Muscle of leg (tissue), 11 donors: ENCODE data around the gene BRD4. TPM values are rescaled to one million over a fixed set of nuclear protein-coding genes. Genes with fewer than 3 reads are reported as not detected.

Source experiments
- DNase-seq: peaks from one replicate; pipeline ENCODE4 v3.0.0; 2013
- H3K27ac ChIP-seq: one replicate; pipeline ENCODE4 v1.5.1; 2013; ENCODE audit warnings: mild to moderate bottlenecking, low read length, control low read depth
- H3K27me3 ChIP-seq: one replicate; pipeline ENCODE4 v1.6.1; 2013; ENCODE audit warnings: low read length; ENCODE audit not compliant: control insufficient read depth, insufficient read depth
- H3K36me3 ChIP-seq: one replicate; pipeline ENCODE4 v1.6.1; 2013; ENCODE audit warnings: low read length; ENCODE audit not compliant: control insufficient read depth, insufficient read depth
- H3K4me1 ChIP-seq: one replicate; pipeline ENCODE4 v1.6.1; 2013; ENCODE audit warnings: low read length; ENCODE audit not compliant: control insufficient read depth, insufficient read depth
- H3K4me3 ChIP-seq: one replicate; pipeline ENCODE4 v1.5.1; 2013; ENCODE audit warnings: low read length, control low read depth
- H3K9me3 ChIP-seq: replicated peaks from 2 replicates; pipeline ENCODE4 v1.6.1; 2013; ENCODE audit warnings: low read depth, low read length; ENCODE audit not compliant: control insufficient read depth
- WGBS: methylation state at CpG from one replicate; pipeline ENCODE4 v1.1.5; 2013; ENCODE audit warnings: missing lambda C conversion rate; ENCODE audit not compliant: insufficient coverage; 5-methylcytosine and 5-hydroxymethylcytosine counted together
- polyA plus RNA-seq, 8 donors: library from polyadenylated mRNA; unstranded; fragments of 120-200 nt; gene quantifications; one replicate each; pipeline versions ENCODE4 v1.2.1 to v1.2.3, GENCODE V29; 2013; ENCODE audit warnings: inconsistent platforms in 1 of 8, low replicate concordance in 1 of 8; ENCODE audit not compliant: insufficient read length in 8 of 8, insufficient read depth in 1 of 8
- total RNA-seq: library from RNA; stranded (reverse); fragments of 120-200 nt; gene quantifications from one replicate; pipeline ENCODE4 v1.2.4, GENCODE V29; 2013

BRD4 gene
- total and polyA plus RNA-seq, 9 donors, result 14.5 to 51.5 (median 37.8) TPM

DNA sequence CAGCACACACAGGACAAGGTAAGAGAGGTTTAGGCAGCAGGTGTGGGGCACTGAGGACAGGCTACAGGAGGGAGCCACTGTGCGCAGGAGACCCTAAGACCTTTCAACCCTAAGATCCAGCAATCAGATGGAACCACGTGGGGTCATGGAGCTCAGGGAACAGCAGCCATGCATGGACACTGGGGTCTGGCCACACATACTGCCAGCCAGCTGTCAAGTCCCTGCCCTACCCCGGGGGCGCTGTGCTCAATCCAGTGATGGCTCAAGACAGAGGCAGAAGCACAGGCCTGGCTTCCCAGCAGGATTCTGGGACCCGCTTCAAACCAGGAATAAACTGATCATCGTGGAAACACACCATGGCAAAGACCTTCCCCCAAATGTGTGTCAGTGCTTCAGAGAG, 74.6 kb downstream of the BRD4 start:
- DNase-seq, result no peak
- Histone ChIP-seq H3K27me3 (no peaks in the 10 kb centered on the region), H3K9me3 (no peaks in the 10 kb centered on the region), H3K4me3 (no peak overlapping the region), H3K36me3 (peaks cover 97% of the 10 kb centered on the region), H3K4me1 (peaks cover 27% of the 10 kb centered on the region), H3K27ac (no peak overlapping the region)
- 85% methylated on average over 5 of the region's 6 CpGs for WGBS

DNA sequence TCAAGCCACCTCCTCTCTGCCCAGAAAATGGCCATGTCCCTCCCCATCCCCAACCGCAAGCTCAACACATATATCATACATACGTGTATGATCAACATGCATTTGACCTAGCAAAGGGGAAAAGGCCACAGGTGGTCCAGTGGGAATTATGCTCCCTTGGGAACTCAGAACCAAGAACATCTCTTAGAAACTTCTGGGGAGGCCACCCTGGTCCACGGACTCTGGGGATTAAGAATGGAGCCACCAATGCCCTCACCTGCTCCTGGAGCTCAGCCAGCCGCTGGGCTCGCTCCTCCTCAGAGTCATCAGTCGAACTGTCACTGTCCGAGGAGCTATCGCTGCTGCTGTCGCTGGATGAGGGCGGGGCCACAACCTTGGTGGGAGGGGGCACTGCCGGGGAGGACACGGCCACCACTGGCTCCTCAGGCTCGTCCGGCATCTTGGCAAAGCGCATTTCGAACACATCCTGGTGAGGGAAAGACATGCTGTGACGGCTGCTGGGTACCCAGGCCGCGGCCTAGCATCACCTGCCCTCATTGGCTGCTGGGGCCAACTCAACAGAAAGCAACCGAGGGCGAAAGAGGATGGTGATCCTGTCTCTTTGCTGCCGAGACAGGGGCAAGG, 75.5 kb downstream of the BRD4 start:
- DNase-seq, result no peak
- H3K4me3 ChIP-seq, result no peak overlapping the region
- 96% methylated on average over 17 of the region's 22 CpGs for WGBS
- peaks cover 99% of the 10 kb centered on the region for H3K36me3 ChIP-seq
- no peak overlapping the region for H3K27ac ChIP-seq
- H3K4me1 ChIP-seq, result peaks cover 33% of the 10 kb centered on the region
- H3K9me3 ChIP-seq, result no peaks in the 10 kb centered on the region
- H3K27me3 ChIP-seq, result no peaks in the 10 kb centered on the region

DNA sequence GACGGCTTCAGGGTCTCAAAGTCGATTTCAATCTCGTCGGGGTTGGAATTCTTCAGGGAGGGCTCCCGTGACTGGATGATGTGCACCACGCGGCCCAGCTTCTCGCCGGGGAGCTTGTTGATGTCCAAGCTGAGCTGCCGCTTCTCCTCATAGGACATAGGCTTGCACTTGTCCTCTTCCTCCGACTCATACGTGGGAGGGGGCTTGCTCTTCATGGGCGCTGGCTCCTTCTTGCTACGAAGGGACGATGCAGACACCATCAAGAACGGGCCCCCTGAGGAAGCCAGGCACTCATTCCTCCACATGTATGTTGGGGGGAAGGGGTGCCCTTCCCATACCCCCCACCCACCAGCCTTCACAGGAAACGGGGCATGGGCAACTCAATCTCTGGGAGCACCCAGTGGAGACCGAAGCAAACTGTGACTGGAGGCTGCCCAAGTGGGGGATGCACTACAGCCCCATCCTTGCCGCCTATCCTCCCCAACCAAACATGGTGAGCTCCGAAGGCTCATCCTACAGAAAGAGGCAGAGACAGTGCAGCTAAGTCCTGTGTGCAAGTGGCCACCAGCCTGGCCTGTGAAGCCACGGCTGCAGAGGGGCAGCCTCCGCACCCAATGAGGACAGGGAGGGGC, 76.9 kb downstream of the BRD4 start:
- no peaks in the 10 kb centered on the region for H3K9me3 ChIP-seq
- H3K4me3 ChIP-seq, result no peak overlapping the region
- no peak overlapping the region for H3K27ac ChIP-seq
- 83% methylated on average over 15 of the region's 22 CpGs for WGBS
- H3K27me3 ChIP-seq, result no peaks in the 10 kb centered on the region
- H3K4me1 ChIP-seq, result peaks cover 43% of the 10 kb centered on the region
- peaks cover 85% of the 10 kb centered on the region for H3K36me3 ChIP-seq
- DNase-seq, result no peak

DNA sequence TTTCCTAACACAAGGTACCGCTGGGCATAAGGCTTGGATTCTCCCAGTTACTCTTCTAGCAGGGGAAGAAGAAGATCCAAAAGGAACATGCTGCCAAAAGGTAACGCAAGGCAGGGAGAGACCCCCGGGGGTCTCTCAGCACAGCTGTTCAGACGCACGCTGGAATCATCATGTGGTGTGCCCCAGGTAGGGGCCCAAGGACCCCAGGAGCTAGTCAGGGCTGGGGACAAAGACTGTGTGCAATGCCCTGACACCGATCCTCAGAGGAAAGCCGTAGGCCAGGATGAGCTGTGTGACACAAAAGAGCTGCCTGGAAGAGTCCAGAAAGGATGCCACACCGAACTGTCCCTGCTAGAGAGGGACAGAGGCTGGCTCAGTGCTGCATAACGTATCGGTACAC, 77.8 kb downstream of the BRD4 start:
- H3K9me3 ChIP-seq, result no peaks in the 10 kb centered on the region
- peaks cover 52% of the 10 kb centered on the region for H3K4me1 ChIP-seq
- no peaks in the 10 kb centered on the region for H3K27me3 ChIP-seq
- DNase-seq, result no peak
- WGBS, result 70% methylated on average over 10 of the region's 10 CpGs
- no peak overlapping the region for H3K4me3 ChIP-seq
- H3K27ac ChIP-seq, result no peak overlapping the region
- H3K36me3 ChIP-seq, result peaks cover 77% of the 10 kb centered on the region

DNA sequence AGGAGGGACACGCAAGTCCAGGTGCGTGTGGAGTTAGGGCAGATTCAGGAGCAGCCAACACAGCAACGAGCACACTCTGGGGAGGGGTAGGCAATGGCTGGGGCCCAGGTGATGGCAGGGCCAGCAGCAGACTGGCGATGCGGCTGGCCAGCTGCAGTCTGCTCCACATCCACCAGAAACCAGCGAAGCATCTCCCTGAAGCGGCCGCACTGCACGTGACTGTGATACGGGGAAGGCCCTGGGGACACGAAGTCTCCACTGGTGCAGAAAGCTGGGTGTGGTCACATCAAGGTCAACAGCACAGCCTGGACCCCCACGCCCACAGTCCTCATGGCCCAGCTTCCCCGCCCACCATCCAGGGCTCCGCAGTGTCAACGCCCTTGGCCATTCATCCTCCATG, 78.8 kb downstream of the BRD4 start:
- no peaks in the 10 kb centered on the region for H3K27me3 ChIP-seq
- H3K36me3 ChIP-seq, result peaks cover 76% of the 10 kb centered on the region
- H3K4me3 ChIP-seq, result no peak overlapping the region
- no peaks in the 10 kb centered on the region for H3K9me3 ChIP-seq
- 75% methylated on average over 15 of the region's 15 CpGs for WGBS
- H3K27ac ChIP-seq, result peak overlapping the region; percentile 97
- no peak for DNase-seq
- peaks cover 62% of the 10 kb centered on the region for H3K4me1 ChIP-seq

DNA sequence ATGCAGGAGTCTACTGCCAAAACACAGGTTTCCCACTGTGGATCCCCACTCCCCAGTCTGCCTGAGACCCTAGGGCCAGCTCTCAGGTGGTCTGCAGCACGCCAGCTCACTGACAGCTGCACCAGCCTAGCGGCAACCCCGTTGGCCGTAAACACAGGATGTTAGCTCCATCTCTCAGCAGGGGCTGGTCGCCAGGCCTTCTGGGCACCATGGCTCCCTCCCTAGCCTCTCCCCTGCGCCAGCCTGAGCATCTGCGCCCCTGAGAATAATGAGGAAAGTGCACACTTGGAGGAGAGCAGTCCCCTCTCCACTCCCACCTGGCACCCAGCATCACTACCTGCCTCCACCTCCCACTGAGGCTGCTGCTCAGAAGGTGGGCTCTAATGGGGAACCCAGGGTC, 79.3 kb downstream of the BRD4 start:
- Histone ChIP-seq H3K4me1 (peaks cover 67% of the 10 kb centered on the region), H3K27ac (peak overlapping the region; percentile 97)
- DNase-seq, result peak; percentile 48

DNA sequence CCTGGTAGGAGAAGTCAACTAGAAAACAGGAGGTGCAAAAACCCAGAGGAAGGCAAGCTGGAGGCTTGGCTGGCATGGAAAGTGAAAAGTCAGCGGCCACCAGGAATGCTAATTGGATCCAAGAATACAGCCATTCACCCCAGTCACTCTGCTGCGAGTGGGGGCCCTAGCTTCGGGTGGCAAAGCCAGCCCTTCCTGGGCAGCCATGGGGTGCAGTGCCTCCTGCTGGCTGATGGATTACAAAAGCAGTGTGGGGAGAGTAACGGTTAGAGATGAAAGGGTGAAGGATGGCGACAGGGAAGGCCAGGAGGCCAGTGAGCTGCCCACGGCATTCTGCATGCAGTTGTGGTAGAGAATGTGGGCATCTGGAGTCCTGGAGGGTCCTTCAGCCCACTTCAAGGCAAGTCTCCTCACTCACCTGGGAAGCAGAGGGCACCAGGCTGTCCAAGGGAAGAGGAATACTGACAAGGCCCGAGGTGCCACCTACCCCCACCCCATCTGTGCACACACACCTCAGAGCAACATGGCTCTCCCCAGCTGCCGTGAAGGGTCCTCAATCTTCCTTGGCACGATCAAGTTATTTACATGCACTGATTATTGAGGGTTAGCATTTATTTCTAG, 79.8 kb downstream of the BRD4 start:
- H3K36me3 ChIP-seq, result peaks cover 76% of the 10 kb centered on the region
- H3K27ac ChIP-seq, result peak overlapping the region; percentile 97
- peak; percentile 55 for DNase-seq
- WGBS, result 58% methylated on average over 4 of the region's 9 CpGs
- H3K4me3 ChIP-seq, result no peak overlapping the region
- H3K27me3 ChIP-seq, result no peaks in the 10 kb centered on the region
- peaks cover 72% of the 10 kb centered on the region for H3K4me1 ChIP-seq
- no peaks in the 10 kb centered on the region for H3K9me3 ChIP-seq

More for the DNA sequence above, 79.3 kb downstream of the BRD4 start:
- no peaks in the 10 kb centered on the region for H3K27me3 ChIP-seq
- H3K9me3 ChIP-seq, result no peaks in the 10 kb centered on the region
- peaks cover 76% of the 10 kb centered on the region for H3K36me3 ChIP-seq
- H3K4me3 ChIP-seq, result no peak overlapping the region
- WGBS, result 43% methylated on average over 1 of the region's 7 CpGs

DNA sequence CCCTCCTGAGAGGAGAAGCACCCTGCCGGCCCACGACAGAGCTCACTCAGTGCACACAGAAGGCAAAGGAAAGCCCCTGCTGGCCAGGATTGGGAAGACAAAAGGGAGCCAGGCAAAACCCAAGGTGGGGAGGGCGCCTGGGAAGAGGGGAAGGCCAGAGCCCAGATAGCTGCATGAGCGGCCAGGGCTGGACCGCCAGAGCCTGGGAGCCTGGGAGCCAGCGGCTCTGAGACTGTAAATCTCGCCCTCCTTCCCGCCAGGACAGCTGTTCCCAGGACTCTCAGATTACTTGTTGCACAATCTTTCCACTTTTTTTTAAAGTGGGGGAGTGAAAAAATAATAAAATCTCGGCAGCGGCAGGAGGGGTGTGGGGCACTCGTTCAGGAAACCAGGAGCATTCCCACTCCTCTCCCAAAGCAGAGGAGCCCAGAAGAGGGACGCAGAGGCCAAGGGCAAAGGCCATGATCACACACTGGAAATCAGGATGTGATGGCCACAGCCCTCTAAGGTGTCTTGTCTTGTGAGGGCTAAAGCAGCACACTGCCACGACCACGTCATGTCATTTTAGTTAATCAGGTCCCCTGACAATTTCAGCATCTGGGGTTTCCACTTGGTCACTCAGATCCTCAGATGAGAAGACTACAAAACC, 80.5 kb downstream of the BRD4 start:
- Histone ChIP-seq H3K4me1 (peaks cover 79% of the 10 kb centered on the region), H3K4me3 (no peak overlapping the region), H3K36me3 (peaks cover 76% of the 10 kb centered on the region), H3K9me3 (no peaks in the 10 kb centered on the region), H3K27ac (peak overlapping the region; percentile 97), H3K27me3 (no peaks in the 10 kb centered on the region)
- DNase-seq, result peak; percentile 97
- WGBS, result 13% methylated on average over 6 of the region's 14 CpGs

DNA sequence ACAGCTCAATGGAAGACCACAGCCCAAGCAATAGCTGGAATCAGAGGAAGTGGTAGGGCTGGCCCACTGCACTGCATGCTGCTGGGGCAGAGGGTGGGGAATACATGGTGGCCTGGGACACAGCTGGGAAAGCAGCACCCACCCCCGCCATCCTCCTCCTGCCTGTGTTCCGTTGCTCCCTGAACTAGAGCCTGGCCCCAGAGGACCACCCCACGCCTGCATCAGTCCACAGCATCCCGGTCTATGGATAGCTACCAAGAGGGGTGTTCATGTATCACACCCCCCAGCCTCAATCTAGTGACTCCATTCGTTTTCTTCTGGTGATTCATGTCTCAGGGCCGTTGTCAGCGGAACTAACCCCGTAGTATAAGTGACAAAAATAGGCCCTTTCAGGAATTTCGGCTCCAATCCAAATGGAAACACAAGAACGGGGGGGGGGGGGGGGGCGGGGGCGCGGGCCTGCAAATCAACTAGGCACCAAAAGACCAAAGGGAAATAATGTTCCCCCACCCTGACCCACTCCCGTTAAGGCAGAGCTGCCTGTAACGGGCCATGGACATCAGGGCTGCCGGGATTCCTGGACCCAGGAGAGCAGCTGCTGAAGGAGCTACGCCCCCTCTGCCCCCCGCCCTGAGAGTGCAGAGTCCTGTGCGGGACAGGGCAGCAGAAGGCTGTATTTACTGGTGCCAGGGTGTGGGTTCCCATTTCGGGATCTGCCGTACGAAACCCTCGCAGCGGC, 81.2 kb downstream of the BRD4 start:
- peaks cover 75% of the 10 kb centered on the region for H3K36me3 ChIP-seq
- H3K9me3 ChIP-seq, result no peaks in the 10 kb centered on the region
- peak; percentile 87 for DNase-seq
- no peak overlapping the region for H3K4me3 ChIP-seq
- peaks cover 86% of the 10 kb centered on the region for H3K4me1 ChIP-seq
- WGBS, result 15% methylated on average over 10 of the region's 24 CpGs
- H3K27me3 ChIP-seq, result no peaks in the 10 kb centered on the region
- H3K27ac ChIP-seq, result peak overlapping the region; percentile 97

DNA sequence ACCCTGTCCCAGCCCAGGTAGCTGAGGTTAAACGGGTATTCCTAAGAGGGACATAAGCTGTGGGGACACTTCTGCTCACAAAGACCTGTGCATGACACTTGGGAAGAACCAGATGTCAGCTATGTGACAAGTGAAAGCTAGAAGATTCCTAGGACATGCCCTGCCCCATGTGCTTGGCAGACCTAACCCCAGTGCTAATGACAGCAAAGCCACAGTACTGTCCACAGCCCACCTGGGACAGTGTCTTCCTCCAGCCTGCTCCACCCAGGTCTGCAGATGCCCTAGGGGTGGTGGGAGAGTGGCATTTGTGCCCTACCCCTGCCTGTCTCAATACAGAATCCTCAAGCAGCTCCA, 81.7 kb downstream of the BRD4 start:
- 0% methylated on average over 1 of the region's 1 CpG for WGBS
- Histone ChIP-seq H3K9me3 (no peaks in the 10 kb centered on the region), H3K4me1 (peaks cover 91% of the 10 kb centered on the region), H3K4me3 (no peak overlapping the region), H3K36me3 (peaks cover 75% of the 10 kb centered on the region), H3K27ac (peak overlapping the region; percentile 97), H3K27me3 (no peaks in the 10 kb centered on the region)
- no peak for DNase-seq
